Measurements from ENCODE around the gene RAD51AP2. TPM values are rescaled to one million over a fixed set of nuclear protein-coding genes. Genes with fewer than 3 reads are reported as not detected.

RAD51AP2 gene
- total and polyA plus RNA-seq, 2 of the 8 experiments (the other 6 are each of a cell fraction or from before 2014, with no cell fraction given): 0.02 to 0.20 TPM

DNA sequence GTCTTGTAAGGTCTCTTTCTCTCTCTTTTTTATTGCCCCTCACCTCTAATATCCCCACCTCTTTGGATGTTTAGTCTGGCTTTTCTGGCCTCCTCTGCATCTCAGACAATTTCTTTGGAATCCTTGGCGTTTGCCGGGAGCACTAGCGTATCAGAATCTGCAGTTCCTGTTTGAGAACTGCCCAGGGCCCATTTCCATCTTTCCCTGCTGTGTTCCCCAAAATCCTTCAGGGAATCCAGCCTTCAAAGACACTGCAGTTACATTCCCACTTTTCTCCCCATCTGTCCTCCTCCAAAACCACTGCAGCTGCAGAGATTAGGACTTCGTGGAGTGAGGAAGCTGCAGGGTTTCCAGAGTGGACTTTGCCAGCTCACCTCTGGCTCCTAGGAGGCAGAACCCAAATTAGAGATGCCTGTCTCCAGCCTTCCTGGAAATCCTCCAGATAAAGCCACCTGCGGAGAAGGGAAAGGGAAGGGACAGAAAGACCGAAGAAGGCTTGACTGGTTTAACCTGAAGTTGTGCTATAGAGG, 25.0 kb upstream of the RAD51AP2 start:
- Histone ChIP-seq H3K27me3 (replicated peaks in 1 of 4; ENCODE audit: control insufficient read depth in 3 of 4, extremely low read depth in 1 of 4, insufficient read depth in 3 of 4, low read length in 3 of 4) (peaks cover 0 to 2% (median 0%) of the 10 kb centered on the region in 4 experiments; a peak in 1 of 7 replicates), H3K18ac (ENCODE audit: extremely low read depth, low read length) (peak overlapping the region; percentile 84), H2AFZ (ENCODE audit: low read length) (no peak overlapping the region), H3K56ac (replicated peaks; ENCODE audit: insufficient read length, low read depth, low read length) (peak overlapping the region; percentile 36), H3K4me1 (replicated peaks in 1 of 4; ENCODE audit: control insufficient read depth in 3 of 4, insufficient read depth in 4 of 4, low read length in 3 of 4) (peaks cover 6 to 26% (median 16%) of the 10 kb centered on the region in 4 experiments; a peak in 5 of 7 replicates), H2BK20ac (ENCODE audit: low read length) (peak overlapping the region; percentile 68; the same call in 1 of the 2 replicates), H3K23ac (ENCODE audit: insufficient read length) (no peak overlapping the region), H2AK5ac (ENCODE audit: low read depth, low read length) (no peak overlapping the region), H3K79me1 (ENCODE audit: low read depth, low read length) (no peaks in the 10 kb centered on the region; the same call in 1 of the 2 replicates), H3K4me2 (ENCODE audit: insufficient read depth in 1 of 2, low read depth in 2 of 2, low read length in 2 of 2) (peak overlapping the region; percentile 92 to 99), H4K20me1 (replicated peaks in 1 of 2; ENCODE audit: control insufficient read depth in 1 of 2, insufficient read depth in 2 of 2, low read length in 2 of 2) (peaks cover 0 to 1% of the 10 kb centered on the region in 2 experiments), H2BK12ac (ENCODE audit: low read depth, low read length) (no peak overlapping the region; the same call in 1 of the 2 replicates), H2BK5ac (ENCODE audit: low read depth, low read length) (peak overlapping the region; percentile 89; the same call in 1 of the 2 replicates), H3K23me2 (ENCODE audit: low read depth, low read length) (peaks cover 24% of the 10 kb centered on the region), H3K4ac (replicated peaks; ENCODE audit: insufficient read length, low read depth, low read length) (no peak overlapping the region), H3K27ac (ENCODE audit: low read depth, low read length) (peak overlapping the region; percentile 42), H4K91ac (replicated peaks; ENCODE audit: insufficient read length, low read length) (peak overlapping the region; percentile 75), H4K5ac (ENCODE audit: insufficient read length, low read depth, low read length) (peak overlapping the region; percentile 3), H4K8ac (ENCODE audit: extremely low read depth, insufficient read depth, low read length) (no peak overlapping the region), H3K36me3 (ENCODE audit: control insufficient read depth in 2 of 4, insufficient read depth in 4 of 4, low read length in 3 of 4) (no peaks in the 10 kb centered on the region), H3K14ac (ENCODE audit: insufficient read length) (no peak overlapping the region), H2BK120ac (replicated peaks; ENCODE audit: low read depth, low read length) (peak overlapping the region; percentile 59), H3K79me2 (ENCODE audit: control insufficient read depth in 1 of 2, insufficient read depth in 2 of 2, low read length in 2 of 2) (peaks cover 20 to 55% of the 10 kb centered on the region in 2 experiments), H2BK15ac (ENCODE audit: low read length) (no peak overlapping the region), H3K9me3 (ENCODE audit: insufficient read depth in 2 of 2, low read depth in 1 of 2, low read length in 1 of 2) (no peaks in the 10 kb centered on the region), H3K4me3 (ENCODE audit: extremely low read depth in 1 of 4, insufficient read depth in 2 of 4, low read depth in 3 of 4, low read length in 4 of 4) (peak overlapping the region; percentile 9 to 97 (median 65); a peak in 6 of 8 replicates), H3K9ac (replicated peaks in 1 of 4; ENCODE audit: extremely low read depth in 1 of 4, low read depth in 3 of 4, low read length in 3 of 4) (no peak overlapping the region; a peak in 1 of 7 replicates)
- whole genome bisulfite sequencing, 2 experiments (ENCODE audit: extremely low coverage in 1 of 2, insufficient coverage in 1 of 2, insufficient read length in 1 of 2, insufficient replicate concordance in 2 of 2, low coverage in 1 of 2, low lambda C conversion rate in 2 of 2, missing lambda C conversion rate in 1 of 2): 9% methylated on average over 6 of the region's 6 CpGs; no CpG with 5 or more reads in 1 of the 2 experiments
- no peak for TF ChIP-seq TCF12 (IDR thresholded peaks at IDR 0.05; ENCODE audit: low read depth, low read length)
- TF ChIP-seq, protein P1, sequence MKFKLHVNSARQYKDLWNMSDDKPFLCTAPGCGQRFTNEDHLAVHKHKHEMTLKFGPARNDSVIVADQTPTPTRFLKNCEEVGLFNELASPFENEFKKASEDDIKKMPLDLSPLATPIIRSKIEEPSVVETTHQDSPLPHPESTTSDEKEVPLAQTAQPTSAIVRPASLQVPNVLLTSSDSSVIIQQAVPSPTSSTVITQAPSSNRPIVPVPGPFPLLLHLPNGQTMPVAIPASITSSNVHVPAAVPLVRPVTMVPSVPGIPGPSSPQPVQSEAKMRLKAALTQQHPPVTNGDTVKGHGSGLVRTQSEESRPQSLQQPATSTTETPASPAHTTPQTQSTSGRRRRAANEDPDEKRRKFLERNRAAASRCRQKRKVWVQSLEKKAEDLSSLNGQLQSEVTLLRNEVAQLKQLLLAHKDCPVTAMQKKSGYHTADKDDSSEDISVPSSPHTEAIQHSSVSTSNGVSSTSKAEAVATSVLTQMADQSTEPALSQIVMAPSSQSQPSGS (IDR thresholded peaks at IDR 0.05; ENCODE audit: low read length): no peak
- TF ChIP-seq YY1 (IDR thresholded peaks at IDR 0.05; ENCODE audit: low read depth, low read length): 0 out of 2 replicates have a peak, but pooled peaks have one; percentile 15
- TF ChIP-seq ASH2L (IDR thresholded peaks at IDR 0.05; ENCODE audit: low read length): peak; percentile 74
- no peak for TF ChIP-seq HDAC2 (IDR thresholded peaks at IDR 0.05; ENCODE audit: borderline replicate concordance in 1 of 2, low read depth in 2 of 2, low read length in 2 of 2)
- TF ChIP-seq KDM4A (IDR thresholded peaks at IDR 0.05; ENCODE audit: low read depth, low read length, severe bottlenecking): peak; percentile 21
- no peak for TF ChIP-seq SP4 (IDR thresholded peaks at IDR 0.05; ENCODE audit: low read length)
- no peak for TF ChIP-seq GTF2F1 (IDR thresholded peaks at IDR 0.05; ENCODE audit: borderline replicate concordance, low read depth, low read length)
- TF ChIP-seq TAF1 (IDR thresholded peaks at IDR 0.05; ENCODE audit: low read depth, low read length): 0 out of 2 replicates have a peak, but pooled peaks have one; percentile 9
- TF ChIP-seq EGR1 (IDR thresholded peaks at IDR 0.05; ENCODE audit: borderline replicate concordance, low read depth, low read length): 0 out of 2 replicates have a peak, but pooled peaks have one; percentile 11
- CTCF ChIA-PET (ENCODE audit: partially characterized antibody): interaction anchor here (1.3 to 1.5 kb wide), 3 partner anchors 10 to 30 kb away, joined by 3 to 8 read pairs (median 7); no protein-coding TSS in a partner anchor
- POLR2A ChIA-PET (ENCODE audit: partially characterized antibody): interaction anchor here (0.7 to 1.5 kb wide), 7 partner anchors 11 to 1016 kb away, joined by 3 to 6 read pairs (median 3); no protein-coding TSS in a partner anchor
- no peak for DNase-seq (ENCODE audit: low read depth in 1 of 2, low spot score in 2 of 2)
- no peak for FAIRE-seq

All from H1 (cell line).